ENCODE results near the gene ZNF564.

- TF ChIP-seq POLR2AphosphoS5 (IDR thresholded peaks at IDR 0.05) (no peak), CTCF (IDR thresholded peaks at IDR 0.05) (no peak)
Measured at GRCh38 chr19:12527034-12527836, 24.0 kb downstream of the ZNF564 start.

All from stomach (tissue), 4 donors.